Aorta (tissue), 5 donors: ENCODE measurements around the gene ZMYM4. TPM values are rescaled to one million over a fixed set of nuclear protein-coding genes. Genes with fewer than 3 reads are reported as not detected.

Source experiments
- ATAC-seq: fragments of 200-7000 bp; cut with Tn5 transposase; one replicate; pipeline ENCODE4 v1.9.1; 2022; ENCODE audit warnings: moderate library complexity; ENCODE audit not compliant: low FRiP score
- DNase-seq, 2 donors: peaks; one replicate each; pipeline ENCODE4 v3.0.0-alpha.2; 2020
- H3K27ac ChIP-seq, 2 donors: one replicate each; pipeline ENCODE4 v1.5.1; 2013; ENCODE audit warnings: low read length in 2 of 2, mild to moderate bottlenecking in 2 of 2, moderate library complexity in 2 of 2, control low read depth in 1 of 2, inconsistent platforms in 1 of 2, low read depth in 1 of 2
- H3K27me3 ChIP-seq, 2 donors: one replicate each; pipeline ENCODE4 v1.6.1; 2013; ENCODE audit warnings: control low read depth in 1 of 2, low read length in 1 of 2, mild to moderate bottlenecking in 1 of 2, moderate library complexity in 1 of 2; ENCODE audit not compliant: insufficient read depth in 2 of 2, control insufficient read depth in 1 of 2
- H3K36me3 ChIP-seq, 2 donors: one replicate each; pipeline ENCODE4 v1.6.1; 2013; ENCODE audit warnings: control low read depth in 1 of 2, low read length in 1 of 2, mild to moderate bottlenecking in 1 of 2; ENCODE audit not compliant: insufficient read depth in 2 of 2, control insufficient read depth in 1 of 2
- H3K4me1 ChIP-seq, 2 donors: one replicate each; pipeline ENCODE4 v1.6.1; 2013; ENCODE audit warnings: low read length in 2 of 2, control low read depth in 1 of 2, mild to moderate bottlenecking in 1 of 2, moderate library complexity in 1 of 2; ENCODE audit not compliant: insufficient read depth in 2 of 2, control insufficient read depth in 1 of 2
- H3K4me3 ChIP-seq, 2 donors: one replicate each; pipeline ENCODE4 v1.5.1; 2013; ENCODE audit warnings: low read length in 2 of 2, control low read depth in 1 of 2, mild to moderate bottlenecking in 1 of 2
- H3K9me3 ChIP-seq: one replicate; pipeline ENCODE4 v1.6.1; 2013; ENCODE audit warnings: mild to moderate bottlenecking, low read length; ENCODE audit not compliant: control insufficient read depth
- WGBS, 2 donors: extraction: QIAGEN DNeasy Blood & Tissue Kit; methylation state at CpG; one replicate each; pipeline ENCODE4 v1.1.7; 2013; 5-methylcytosine and 5-hydroxymethylcytosine counted together
- intact Hi-C, 2 donors: fragments of 100-400 bp; cut with DNase I; formaldehyde crosslinking; loops; one replicate each; pipeline versions ENCODE4 v1.14.2 to v1.15.0; 2022
- polyA plus RNA-seq, 2 donors: library from polyadenylated mRNA; stranded (reverse); fragments of 200-250 nt; gene quantifications; one replicate each; pipeline ENCODE4 v1.2.3, GENCODE V29; 2013
- total RNA-seq, 2 donors: library from RNA; stranded (reverse); fragmentation: NEBNext Ultra II Directional; extraction: Animal tissue kit (Norgen Biotek cat#: 25700); gene quantifications; one replicate each; pipeline ENCODE4 v1.2.1, GENCODE V29; 2021
- donor health status: healthy with polysubstance abuse.
- donor health status: Bipolar disorder and iron deficiency.
- donor health status: DM: no; HTN: no; CAD: no.
- donor health status: DM: no; HTN: no; CAD: no.
- donor health status: DM: yes; HTN: yes; CAD: no.

The ZMYM4 gene
- total and polyA plus RNA-seq, 4 donors = 6.6 to 57.0 (median 32.9) TPM

- Histone ChIP-seq H3K4me1 (peaks cover 0 to 6% of the 10 kb centered on the region in 2 donors), H3K27ac (no peak overlapping the region), H3K27me3 (no peaks in the 10 kb centered on the region), H3K36me3 (no peaks in the 10 kb centered on the region), H3K9me3 (no peaks in the 10 kb centered on the region), H3K4me3 (no peak overlapping the region)
- DNase-seq (no peak), ATAC-seq (no peak)
- WGBS, 2 donors = 99 to 100% methylated on average over 1 of the region's 1 CpG
- intact Hi-C loops = no loop called here
Measured at GRCh38 chr1:35300376-35300775, 31.9 kb downstream of the ZMYM4 start.

GRCh38 chr1:35301674-35302392 lies 33.3 kb downstream of the ZMYM4 start:
- no peaks in the 10 kb centered on the region for H3K27me3 ChIP-seq
- H3K36me3 ChIP-seq = no peaks in the 10 kb centered on the region
- intact Hi-C loops = no loop called here
- 19 to 29% methylated on average over 7 of the region's 7 CpGs for WGBS, 2 donors
- no peak for DNase-seq
- no peaks in the 10 kb centered on the region for H3K9me3 ChIP-seq
- H3K27ac ChIP-seq = peak overlapping the region in 1 of 2 donors; percentile 65
- peak; percentile 58 for ATAC-seq
- H3K4me1 ChIP-seq = peaks cover 0 to 6% of the 10 kb centered on the region in 2 donors
- no peak overlapping the region for H3K4me3 ChIP-seq

GRCh38 chr1:35305383-35305782 lies 36.9 kb downstream of the ZMYM4 start:
- ATAC-seq (no peak), DNase-seq (no peak)
- Histone ChIP-seq H3K36me3 (no peaks in the 10 kb centered on the region), H3K27me3 (no peaks in the 10 kb centered on the region), H3K9me3 (no peaks in the 10 kb centered on the region), H3K4me3 (no peak overlapping the region), H3K4me1 (peaks cover 0 to 6% of the 10 kb centered on the region in 2 donors), H3K27ac (no peak overlapping the region)
- intact Hi-C loops = no loop called here
- 97 to 98% methylated on average over 3 of the region's 3 CpGs for WGBS, 2 donors

- intact Hi-C loops = no loop called here
- H3K4me3 ChIP-seq = no peak overlapping the region
- no peak for ATAC-seq
- WGBS, 2 donors = 97 to 99% methylated on average over 3 of the region's 3 CpGs
- H3K9me3 ChIP-seq = no peaks in the 10 kb centered on the region
- peaks cover 0 to 2% of the 10 kb centered on the region in 2 donors for H3K36me3 ChIP-seq
- H3K27me3 ChIP-seq = no peaks in the 10 kb centered on the region
- H3K4me1 ChIP-seq = peaks cover 0 to 4% of the 10 kb centered on the region in 2 donors
- H3K27ac ChIP-seq = no peak overlapping the region
- no peak for DNase-seq
Measured at GRCh38 chr1:35315649-35316048, 47.1 kb downstream of the ZMYM4 start.

GRCh38 chr1:35316264-35316663 lies 47.8 kb downstream of the ZMYM4 start:
- Histone ChIP-seq H3K27ac (no peak overlapping the region), H3K4me3 (no peak overlapping the region), H3K4me1 (peaks cover 0 to 4% of the 10 kb centered on the region in 2 donors), H3K27me3 (no peaks in the 10 kb centered on the region), H3K9me3 (no peaks in the 10 kb centered on the region), H3K36me3 (no peaks in the 10 kb centered on the region)
- WGBS, 2 donors = 89 to 94% methylated on average over 1 of the region's 1 CpG
- DNase-seq (no peak), ATAC-seq (no peak)
- intact Hi-C loops = no loop called here

- Histone ChIP-seq H3K4me3 (no peak overlapping the region), H3K36me3 (no peaks in the 10 kb centered on the region), H3K4me1 (peaks cover 0 to 4% of the 10 kb centered on the region in 2 donors), H3K9me3 (no peaks in the 10 kb centered on the region), H3K27me3 (no peaks in the 10 kb centered on the region), H3K27ac (peak overlapping the region in 1 of 2 donors; percentile 29)
- WGBS, 2 donors = 46 to 48% methylated on average over 4 of the region's 4 CpGs
- intact Hi-C loops = no loop called here
- ATAC-seq (no peak), DNase-seq (peak in 1 of 2 donors; percentile 48)
Measured at GRCh38 chr1:35319988-35320713, 51.6 kb downstream of the ZMYM4 start.

- no peak for ATAC-seq
- no peaks in the 10 kb centered on the region for H3K9me3 ChIP-seq
- 66 to 78% methylated on average over 3 of the region's 3 CpGs for WGBS, 2 donors
- H3K4me3 ChIP-seq = no peak overlapping the region
- peaks cover 0 to 4% of the 10 kb centered on the region in 2 donors for H3K4me1 ChIP-seq
- H3K27me3 ChIP-seq = no peaks in the 10 kb centered on the region
- no peaks in the 10 kb centered on the region for H3K36me3 ChIP-seq
- intact Hi-C loops = no loop called here
- no peak for DNase-seq
- no peak overlapping the region for H3K27ac ChIP-seq
Measured at GRCh38 chr1:35320937-35321336, 52.4 kb downstream of the ZMYM4 start.

GRCh38 chr1:35324486-35324885 lies 56.0 kb downstream of the ZMYM4 start:
- H3K4me3 ChIP-seq = no peak overlapping the region
- H3K4me1 ChIP-seq = peaks cover 0 to 4% of the 10 kb centered on the region in 2 donors
- intact Hi-C loops = no loop called here
- ATAC-seq (no peak), DNase-seq (no peak)
- WGBS, 2 donors = 50 to 52% methylated on average over 1 of the region's 1 CpG
- peak overlapping the region in 1 of 2 donors; percentile 28 for H3K27ac ChIP-seq
- H3K36me3 ChIP-seq = no peaks in the 10 kb centered on the region
- H3K27me3 ChIP-seq = no peaks in the 10 kb centered on the region
- H3K9me3 ChIP-seq = no peaks in the 10 kb centered on the region
